ENCODE data around the gene WFDC10A.
"Not testable (repeated sequence)": the region's sequence is repeated elsewhere in the genome, so short reads cannot be mapped to it uniquely, and the experiment has no call there.

The WFDC10A gene

GRCh38 chr20:45649312-45649863 is 19.8 kb downstream of the WFDC10A start:
- no peak for DNase-seq (ENCODE audit: low spot score)

DNA sequence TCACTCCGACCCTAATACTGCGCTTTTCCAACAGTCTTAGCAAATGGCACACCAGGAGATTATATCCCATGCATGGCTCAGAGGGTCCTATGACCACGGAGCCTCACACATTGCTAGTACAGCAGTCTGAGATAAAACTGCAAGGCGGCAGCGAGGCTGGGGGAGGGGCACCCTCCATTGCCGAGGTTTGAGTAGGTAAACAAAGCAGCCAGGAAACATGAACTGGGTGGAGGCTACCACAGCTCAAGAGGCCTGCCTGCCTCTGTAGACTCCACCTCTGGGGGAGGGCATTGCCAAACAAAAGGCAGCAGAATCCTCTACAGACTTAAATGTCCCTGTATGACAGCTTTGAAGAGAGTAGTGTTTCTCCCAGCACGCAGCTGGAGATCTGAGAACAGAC is 22.2 kb downstream of the WFDC10A start:
- DNase-seq (ENCODE audit: low spot score): not testable (repeated sequence)

DNA sequence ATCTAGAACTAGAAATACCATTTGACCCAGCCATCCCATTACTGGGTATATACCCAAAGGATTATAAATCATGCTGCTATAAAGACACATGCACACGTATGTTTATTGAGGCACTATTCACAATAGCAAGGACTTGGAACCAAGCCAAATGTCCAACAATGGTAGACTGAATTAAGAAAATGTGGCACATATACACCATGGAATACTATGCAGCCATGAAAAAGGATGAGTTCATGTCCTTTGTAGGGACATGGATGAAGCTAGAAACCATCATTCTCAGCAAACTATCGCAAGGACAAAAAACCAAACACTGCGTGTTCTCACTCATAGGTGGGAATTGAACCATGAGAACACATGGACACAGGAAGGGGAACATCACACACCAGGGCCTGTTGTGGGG is 27.5 kb downstream of the WFDC10A start:
- DNase-seq (ENCODE audit: low spot score): not testable (repeated sequence)

DNA sequence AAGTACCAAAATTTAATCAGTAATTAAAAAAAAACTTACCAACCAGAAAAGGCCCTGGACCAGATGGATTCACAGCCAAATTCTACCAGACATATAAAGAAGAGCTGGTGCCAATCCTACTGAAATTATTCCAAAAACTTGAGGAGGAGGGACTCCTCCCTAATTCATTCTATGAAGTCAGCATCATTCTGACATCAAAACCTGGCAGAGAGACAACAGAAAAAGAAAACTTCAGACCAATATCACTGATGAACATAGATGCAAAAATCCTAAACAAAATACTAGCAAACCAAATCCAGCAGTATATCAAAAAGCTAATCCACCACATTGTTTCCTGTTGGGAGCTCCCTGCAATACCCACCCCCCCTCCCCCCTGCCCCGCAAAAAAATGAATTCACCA is 40.6 kb downstream of the WFDC10A start, which contains the start of gene WFDC11:
Gene WFDC11 (minus strand): TSS at position 101 of the 400 bp plus-strand sequence. CDS start 19,639 bp downstream, outside the sequence.
- no peak for DNase-seq (ENCODE audit: low spot score)

DNA sequence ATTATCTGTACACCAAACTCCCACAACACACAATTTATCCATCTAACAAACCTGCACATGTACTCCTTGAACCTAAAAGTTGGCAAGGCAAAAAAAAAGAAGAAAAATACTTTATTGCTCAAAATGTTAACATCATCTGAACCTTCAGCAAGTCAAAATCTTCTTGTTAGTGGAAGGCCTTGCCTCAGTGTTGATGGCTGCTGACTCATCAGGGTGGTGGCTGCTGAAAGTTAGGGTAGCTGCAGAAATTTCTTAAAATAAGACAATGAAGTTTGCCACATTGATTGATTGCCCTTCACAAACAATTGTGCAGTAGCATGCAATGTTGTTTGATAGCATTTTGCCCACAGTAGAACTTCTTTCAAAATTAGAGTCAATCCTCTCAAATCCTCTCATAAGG is 43.2 kb downstream of the WFDC10A start:
- DNase-seq (ENCODE audit: low spot score): no peak

GRCh38 chr20:45679650-45680049 is 50.1 kb downstream of the WFDC10A start:
- DNase-seq (ENCODE audit: low spot score): no peak

Measured in putamen (tissue), 1 donor.